HG03442 (cell line): ENCODE data around the gene ULK4.
"Not testable (repeated sequence)": the region's sequence is repeated elsewhere in the genome, so short reads cannot be mapped to it uniquely, and the experiment has no call there.

ENCODE experiments used
- ATAC-seq: cut with Tn5 transposase; IDR thresholded peaks from one replicate; pipeline ENCODE4 v1.9.1; 2021; ENCODE audit warnings: mild to moderate bottlenecking, moderate library complexity; ENCODE audit not compliant: unreplicated experiment

Gene ULK4

DNA sequence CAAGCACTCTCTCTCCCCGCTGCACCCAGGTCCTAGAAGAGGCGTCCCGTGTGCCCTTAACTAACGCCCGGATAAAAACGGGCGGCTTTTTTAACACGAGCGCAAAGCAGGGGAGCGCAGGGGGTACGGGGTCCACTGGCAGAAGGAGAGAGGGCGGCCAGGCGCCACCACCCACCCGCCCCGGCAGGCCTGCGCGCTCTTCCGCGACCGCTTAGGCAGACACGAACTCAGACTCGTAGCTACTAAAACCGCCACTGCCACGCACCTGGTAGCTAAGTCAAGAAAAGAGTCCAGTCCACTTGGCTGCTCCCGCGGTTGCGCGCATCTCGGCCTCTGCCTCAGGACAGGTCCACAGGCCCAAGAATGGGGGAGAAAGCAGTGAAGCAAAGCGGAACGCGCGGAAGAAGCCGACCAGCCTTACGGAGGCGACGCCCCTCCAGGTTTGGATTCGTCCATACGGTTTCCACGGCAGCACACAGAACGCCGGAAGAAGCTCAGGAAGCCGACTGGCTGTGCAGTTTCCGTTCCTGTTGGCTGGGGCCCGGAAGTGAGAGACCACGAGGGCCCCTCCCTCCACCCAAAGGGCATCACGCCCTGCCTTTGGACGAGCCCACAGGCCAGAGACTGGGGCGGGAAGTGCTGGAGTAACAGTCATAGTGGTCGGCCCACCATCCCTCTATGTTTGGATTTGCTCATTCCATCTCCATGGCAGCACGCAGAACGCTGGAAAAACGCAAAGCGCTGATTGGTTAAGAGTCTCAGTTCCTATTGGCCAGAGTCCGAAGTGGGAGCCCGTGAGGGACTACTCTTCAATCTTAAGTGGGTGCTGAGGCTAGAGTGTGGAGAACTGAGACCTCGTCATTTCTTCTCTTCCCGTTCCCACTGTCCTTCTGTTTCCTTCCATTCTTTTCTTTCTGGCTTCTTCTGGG lies at the start of gene ULK4:
TSS of gene ULK4 (minus strand) at position 353 of the 929 bp plus-strand sequence. CDS start 7,344 bp downstream, outside the sequence.
- peak; percentile 93 for ATAC-seq

DNA sequence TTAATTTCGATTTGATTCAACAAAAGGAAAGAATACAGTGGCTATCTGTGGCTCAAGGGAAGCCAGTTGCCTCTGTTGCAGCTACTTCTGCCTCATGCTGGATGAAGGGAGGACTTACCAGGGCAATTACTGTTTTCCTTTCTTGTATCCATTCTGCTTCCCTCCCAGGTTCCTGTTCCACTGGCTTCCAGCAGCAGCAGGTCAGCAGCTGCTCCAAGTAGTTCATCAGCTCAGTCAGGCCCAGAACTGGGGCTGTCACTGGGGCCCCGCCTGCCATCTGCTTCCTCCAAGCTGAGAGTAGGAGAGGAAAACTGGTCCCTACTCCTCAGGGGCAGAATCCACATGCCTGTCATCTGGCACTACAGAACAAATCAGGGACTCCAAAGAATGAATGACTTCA lies 48.6 kb upstream of the ULK4 start:
- ATAC-seq, result no peak

DNA sequence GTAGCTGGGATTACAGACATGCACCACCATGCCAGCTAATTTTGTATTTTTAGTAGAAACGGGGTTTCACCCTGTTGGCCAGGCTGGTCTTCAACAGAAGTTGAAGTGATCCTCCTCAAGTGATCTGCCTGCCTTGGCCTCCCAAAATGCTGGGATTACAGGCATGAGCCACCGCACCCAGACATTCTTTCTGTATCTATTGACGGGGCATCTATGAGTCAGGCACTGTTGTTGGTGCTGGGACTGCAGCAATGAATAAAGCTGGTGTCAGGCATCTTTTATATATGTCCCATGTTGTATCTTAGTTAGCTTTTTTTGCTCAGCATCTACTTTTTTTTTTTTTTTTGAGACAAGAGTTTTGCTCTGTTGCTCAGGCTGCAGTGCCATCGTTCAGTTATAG lies 47.6 kb upstream of the ULK4 start:
- no peak for ATAC-seq

DNA sequence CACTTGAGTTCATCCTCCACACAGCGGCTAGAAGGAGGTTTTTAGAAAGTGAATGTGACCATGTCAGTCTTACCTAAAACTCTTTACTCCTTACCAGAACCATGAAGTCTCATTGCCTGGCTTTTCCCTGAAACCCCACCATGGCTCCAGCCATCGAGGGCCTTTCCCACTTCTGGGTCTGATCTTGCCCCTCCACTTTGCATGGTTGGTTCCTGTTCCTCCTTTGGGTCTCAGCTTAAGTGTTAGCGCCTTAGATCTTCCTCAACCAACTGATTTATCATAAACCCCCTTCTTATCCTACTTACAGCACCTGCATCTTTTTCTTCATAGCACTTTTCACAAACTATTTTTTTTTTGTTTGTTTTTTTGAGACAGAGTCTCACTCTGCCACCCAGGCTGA lies 45.9 kb upstream of the ULK4 start:
- no peak for ATAC-seq

DNA sequence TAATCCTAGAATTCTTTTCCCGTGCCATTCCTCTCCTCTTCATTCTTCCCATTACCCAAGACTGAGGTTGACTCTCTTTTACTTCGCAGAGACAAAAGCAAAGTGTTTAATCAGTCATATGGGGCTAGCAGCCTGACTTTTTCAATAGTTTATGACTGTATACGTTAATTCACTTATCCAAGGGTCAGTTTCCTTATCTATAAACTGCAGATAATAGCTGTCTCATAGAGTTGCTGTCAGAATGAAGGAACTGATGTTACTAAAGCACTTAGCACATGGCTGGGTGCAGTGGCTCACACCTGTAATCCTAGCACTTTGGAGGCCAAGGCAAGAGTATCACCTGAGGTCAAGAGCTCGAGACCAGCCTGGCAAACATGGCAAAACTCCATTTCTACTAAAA lies 43.5 kb upstream of the ULK4 start:
- ATAC-seq, result no peak

DNA sequence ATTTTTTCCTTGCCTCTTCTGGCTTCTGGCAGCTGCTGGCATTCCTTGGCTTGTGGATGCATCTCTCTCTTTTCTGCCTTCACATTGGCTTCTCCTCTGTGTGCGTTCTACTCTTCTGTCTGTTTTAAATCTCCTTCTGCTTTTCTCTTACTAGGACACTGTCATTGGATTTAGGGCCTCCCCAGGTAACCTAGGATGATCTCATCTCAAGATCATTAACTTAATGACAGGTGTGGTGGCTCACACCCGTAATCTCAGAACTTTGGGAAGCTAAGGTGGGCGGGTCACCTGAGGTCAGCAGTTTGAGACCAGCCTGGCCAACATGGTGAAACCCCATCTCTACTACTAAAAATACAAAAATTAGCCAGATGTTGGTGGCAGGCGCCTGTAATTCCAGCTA lies 40.9 kb upstream of the ULK4 start:
- ATAC-seq, result no peak

DNA sequence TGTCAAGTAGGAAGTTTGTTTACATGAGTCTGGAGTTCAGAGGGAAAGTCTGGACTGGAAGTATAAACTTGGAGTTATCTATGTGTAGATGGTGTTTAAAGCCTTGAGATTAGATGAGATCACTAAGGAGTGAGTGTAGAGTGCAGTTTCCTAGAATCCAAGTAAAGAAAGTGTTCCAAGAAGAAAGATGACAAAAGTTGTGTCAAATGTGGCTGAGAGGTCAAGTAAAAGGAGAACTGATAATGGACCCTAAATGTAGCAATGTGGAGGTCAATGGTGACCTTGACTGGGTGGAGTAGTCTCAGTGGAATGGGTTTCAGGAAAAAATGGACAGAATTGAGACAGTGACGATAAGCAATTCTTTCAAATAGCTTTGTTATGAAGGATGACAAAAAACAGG lies 39.9 kb upstream of the ULK4 start:
- ATAC-seq, result no peak

DNA sequence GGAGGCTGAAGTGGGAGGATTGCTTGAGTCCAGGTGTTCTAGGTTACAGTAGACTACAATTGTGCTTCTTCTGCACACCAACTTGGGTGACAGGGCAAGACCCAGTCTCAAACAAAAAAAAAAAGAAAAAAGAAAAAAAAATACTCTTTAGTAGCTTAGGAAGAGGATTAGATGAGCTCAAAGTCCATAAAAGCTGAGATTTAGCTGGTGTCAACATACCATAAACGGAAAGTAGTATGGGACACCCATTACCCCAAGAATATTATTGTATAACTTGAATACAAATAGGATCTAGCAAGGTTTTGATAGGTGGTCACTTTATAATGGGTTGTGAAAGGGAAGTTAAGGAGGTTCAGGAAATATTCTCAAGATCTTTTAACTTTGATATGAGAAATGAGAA lies 38.0 kb upstream of the ULK4 start:
- ATAC-seq, result no peak

DNA sequence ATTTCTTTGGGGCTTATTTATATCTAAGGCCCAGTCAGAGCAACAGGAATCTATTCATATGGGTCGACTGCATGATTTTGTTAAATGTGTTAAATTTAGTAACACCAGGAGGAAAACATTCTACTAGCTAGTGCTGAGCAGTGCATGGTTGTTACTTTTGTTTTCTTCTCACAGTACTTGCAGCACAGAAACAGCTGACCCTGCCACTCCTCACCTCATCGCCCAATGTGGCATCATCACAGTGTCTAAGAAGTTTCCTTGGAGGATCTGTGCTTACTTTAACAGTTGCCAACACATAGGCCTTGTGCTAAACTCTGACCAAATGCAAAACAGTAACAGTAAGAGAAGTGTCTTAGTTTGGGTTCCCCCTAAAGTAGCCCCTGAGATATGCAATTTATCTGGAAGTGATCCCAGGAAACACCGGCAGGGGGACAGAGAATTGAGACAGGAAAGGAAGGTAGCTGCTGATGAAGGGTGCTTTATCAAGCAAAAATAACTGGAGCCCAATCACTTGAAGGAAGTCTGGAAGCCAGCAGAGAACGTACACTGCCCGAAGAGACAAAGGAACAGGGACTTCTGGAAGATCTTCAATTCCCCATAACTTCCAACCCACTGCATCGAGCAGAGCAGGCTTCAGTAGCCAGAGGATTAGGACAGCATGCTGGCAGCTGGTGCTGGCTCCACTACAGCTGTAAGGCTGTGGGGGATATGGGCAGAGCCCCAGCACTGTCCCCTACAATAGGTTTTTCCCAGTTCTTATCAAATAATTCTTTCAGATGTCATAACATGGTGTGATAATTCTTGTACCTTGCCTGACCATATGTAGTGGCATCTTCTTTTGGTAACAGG lies 36.0 kb upstream of the ULK4 start:
- ATAC-seq, result no peak

DNA sequence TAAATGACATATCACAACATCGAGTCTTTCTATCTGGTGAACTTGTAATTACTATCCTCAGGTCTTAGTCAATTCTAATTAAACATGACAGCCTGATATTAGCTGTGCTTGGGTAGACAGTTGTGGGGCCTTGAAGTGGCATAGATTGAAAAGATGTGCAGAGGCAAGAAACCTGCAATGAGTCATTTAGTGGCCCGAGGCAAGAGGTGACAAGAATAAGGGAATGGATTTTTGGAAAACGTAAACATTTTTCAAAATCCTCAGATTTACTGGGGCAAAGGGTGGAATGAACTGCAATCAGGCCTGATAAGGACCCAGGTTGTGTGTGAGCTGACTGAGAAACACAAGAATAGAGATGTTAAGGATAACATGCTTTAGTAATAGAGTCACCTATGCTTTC lies 29.5 kb upstream of the ULK4 start:
- no peak for ATAC-seq

DNA sequence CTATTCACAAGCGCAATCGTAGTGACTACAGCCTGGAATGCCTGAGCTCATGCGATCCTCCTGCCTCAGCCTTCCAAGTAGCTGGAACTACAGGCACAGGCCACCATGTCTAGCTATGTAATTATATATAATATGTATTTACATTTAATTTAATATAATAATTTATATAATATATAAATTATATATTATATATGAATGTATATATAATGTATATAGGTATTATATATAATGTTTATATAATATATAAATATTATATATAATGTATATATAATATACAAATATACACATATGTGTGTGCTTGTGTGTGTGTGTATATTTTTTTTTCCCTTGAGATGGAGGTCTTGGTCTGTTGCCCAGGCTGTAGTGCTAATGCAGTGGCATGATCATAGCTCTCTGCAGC lies 27.6 kb upstream of the ULK4 start:
- ATAC-seq, result no peak

DNA sequence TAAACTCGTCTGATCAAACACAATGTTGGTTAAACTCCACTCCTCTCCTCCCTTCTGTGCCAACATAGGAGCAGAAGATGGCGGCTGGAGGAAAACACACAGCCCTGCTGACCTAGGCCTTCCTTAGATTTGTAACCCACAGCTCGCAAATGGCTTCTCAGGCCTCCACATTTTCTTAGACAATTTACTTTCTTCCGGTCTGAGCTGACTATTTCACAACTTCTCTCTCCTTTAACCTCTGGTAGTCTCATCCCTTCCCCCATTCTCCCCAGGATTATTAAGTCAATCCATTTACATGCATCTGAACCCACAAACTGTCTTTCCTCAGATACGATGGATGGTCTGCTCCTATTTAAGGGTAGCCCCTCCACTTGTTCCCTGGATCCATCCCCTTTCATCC lies 25.7 kb upstream of the ULK4 start:
- no peak for ATAC-seq

DNA sequence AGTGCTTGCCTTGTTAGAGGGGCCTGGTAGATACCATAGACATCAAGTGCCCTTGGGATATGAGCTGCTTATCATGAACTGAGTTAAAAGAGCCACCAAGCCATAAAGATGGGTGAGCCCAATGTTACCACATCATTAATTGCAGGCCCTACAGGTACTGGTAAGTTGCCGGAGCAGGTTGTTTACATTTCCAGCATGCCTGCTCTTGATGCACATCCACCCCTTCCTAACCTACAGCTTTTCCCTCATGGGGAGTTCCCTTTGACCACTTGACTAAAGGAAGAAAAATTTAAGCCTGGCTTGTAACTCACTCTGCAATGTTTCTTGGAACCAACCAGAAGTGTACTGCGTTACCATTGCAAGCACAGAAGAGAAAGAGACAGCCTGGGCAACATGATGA lies 24.7 kb upstream of the ULK4 start:
- ATAC-seq, result no peak

DNA sequence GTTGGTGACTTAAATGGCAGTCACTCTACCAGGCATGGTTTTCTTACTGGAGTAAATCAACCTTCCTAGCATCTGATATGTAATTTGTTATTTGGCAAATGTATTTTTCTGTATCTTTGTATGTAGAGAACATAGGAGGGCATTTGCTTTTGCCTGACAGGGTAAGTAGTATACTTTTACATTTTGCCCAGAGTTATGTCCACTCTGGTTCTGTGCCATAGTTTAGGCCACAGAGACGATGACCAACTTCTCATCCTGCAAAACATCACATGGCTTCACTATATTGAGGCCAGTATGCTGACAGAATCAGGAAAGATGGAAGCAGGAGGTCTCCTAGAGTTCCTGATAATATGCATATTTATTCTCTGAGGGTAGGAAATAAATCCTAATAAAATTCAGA lies 23.1 kb upstream of the ULK4 start:
- no peak for ATAC-seq

DNA sequence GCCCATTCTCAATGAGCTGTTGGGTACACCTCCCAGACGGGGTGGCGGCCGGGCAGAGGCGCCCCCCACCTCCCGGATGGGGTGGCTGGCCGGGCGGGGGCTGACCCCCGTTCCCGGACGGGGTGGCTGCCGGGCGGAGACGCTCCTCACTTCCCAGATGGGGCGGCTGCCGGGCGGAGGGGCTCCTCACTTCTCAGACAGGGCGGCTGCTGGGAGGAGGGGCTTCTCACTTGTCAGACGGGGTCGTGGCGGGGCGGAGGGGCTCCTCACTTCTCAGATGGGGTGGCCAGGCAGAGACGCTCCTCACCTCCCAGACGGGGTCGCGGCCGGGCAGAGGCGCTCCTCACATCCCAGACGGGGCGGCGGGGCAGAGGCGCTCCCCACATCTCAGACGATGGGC lies 21.2 kb upstream of the ULK4 start:
- not testable (repeated sequence) for ATAC-seq

DNA sequence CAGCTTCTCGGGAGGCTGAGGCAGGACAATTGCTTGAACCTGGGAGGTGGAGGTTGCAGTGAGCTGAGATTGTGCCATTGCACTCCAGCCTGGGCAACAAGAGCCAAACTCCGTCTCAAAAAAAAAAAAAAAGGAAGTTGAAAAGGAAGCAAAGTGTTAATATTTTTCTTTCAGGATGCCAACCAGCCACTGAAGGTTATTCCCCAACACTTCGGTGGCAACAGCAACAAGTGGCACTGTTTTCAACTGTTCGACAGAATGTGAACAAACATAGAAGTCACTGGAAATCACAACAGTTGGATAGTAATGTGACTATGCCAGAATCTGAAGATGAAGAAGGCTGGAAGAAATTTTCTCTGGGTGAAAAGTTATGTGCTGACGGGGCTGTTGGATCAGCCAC lies 15.5 kb upstream of the ULK4 start:
- not testable (repeated sequence) for ATAC-seq

DNA sequence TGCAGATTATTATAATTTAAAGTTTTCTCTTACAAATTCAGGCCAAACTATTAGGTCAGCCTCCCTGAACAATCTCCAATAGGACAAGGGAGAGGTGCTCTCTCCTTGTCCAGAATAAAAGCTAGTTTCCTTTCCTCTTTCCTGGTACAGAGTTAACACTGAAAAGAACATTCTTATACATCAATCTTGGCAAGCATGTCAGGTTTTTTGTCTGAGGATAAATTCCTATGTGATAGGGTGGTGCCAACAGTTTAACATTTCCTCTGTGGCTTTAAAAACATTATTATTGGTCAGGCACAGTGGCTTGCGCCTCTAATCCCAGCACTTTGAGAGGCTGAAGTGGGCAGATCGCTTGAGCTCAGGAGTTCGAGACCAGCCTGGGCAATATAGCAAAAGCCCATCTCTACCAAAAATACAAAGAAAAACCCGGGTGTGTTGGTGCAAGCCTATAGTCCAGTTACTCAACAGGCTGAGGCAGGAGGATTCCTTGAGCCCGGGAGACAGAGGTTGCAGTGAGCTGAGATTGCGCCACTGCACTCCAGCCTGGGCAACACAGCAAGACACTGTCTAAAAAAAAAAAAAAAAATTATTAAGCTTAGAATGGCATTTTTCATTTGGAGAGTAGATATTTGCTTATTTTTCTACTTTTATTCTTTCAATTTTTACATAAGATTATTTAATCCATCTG lies 13.7 kb upstream of the ULK4 start:
- no peak for ATAC-seq

DNA sequence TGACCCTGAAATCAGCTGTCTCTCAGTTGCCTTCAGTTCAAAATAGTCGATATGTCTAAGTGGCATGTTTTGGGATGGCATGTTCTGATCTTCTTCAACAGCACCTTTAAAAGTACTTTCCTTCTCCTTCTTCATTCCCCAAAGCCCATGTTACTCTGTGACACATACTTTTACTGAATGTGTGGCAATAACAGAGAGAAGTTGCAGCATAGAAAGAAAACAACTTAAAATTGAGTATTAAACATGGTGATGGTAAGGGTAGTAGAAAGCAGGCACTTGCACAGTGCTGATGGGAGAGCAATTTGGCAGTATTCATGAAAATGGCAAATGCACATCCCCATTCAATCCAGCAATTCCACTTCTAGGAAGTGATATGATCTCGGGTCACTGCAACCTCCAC lies 12.3 kb upstream of the ULK4 start:
- no peak for ATAC-seq

DNA sequence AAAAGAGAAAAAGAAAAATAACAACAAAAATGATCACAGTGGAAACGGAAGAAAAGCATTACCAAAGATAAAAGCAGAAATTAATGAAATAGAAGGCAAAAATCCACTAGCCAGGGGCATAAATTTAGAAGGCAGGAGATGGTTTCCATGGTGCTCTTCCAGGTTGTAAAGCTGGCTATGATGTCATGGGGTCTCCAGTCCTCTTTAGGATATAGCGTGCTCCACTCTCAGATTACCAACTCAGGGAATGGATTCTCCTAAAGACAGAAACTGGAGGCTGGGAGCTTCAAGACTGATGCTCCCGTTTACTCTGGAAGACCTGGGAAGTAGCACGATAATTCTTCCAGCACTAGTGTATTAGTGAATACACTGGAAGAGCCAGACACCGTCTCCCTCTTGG lies 10.9 kb upstream of the ULK4 start:
- ATAC-seq, result no peak

DNA sequence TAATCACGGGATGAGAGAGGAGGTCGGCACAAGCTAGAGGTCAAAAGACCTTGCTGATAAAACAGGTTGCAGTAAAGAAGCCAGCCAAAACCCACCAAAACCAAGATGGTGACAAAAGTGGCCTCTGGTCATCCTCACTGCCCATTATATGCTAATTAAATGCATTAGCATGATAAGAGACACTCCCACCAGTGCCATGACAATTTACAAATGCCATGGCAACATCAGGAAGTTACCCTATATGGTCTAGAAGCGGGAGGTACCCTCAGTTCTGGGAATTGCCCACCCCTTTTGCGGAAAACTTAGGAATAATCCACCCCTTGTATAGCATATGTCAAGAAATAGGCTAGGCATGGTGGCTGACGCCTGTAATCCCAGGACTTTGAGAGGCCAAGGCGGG lies 4.3 kb upstream of the ULK4 start:
- no peak for ATAC-seq

DNA sequence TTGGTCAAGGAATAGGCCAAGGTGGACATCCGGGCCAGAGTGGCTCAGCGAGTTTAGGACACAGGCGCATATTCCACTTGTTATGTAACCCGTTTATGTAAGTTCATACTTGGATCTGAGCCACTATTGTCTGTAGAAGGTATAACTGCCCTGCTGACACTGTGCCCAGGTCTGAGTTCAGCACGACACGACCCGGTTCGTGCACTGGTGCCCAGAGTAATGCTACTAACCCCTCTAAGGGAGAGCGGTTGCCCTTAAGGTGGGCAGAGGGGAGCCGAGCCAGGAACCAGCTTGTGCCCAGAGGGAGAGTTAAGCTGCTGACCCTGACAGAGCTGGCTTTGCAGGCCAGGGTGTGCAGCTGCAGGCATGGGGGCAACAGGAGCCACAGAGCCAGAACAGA lies 1.9 kb upstream of the ULK4 start:
- no peak for ATAC-seq
